Breast epithelium (tissue), 3 donors: ENCODE measurements around the gene FAAP20.

Source experiments
- POLR2A ChIP-seq: fragments of 450-650 bp; IDR thresholded peaks from one replicate; pipeline ENCODE4 v1.6.1; 2016; ENCODE audit warnings: antibody characterized with exemption, mild to moderate bottlenecking, moderate library complexity
- POLR2AphosphoS5 ChIP-seq, 3 donors: sonication (generic); formaldehyde crosslinking; IDR thresholded peaks; one replicate each; pipeline ENCODE4 v1.6.1; 2017; ENCODE audit warnings: antibody characterized with exemption in 3 of 3
- TF ChIP-seq, protein P1 (sequence below), 3 donors: fragments of 450-650 bp; IDR thresholded peaks; one replicate each; pipeline ENCODE4 v1.5.1; 2016 to 2017; ENCODE audit warnings: antibody characterized with exemption in 3 of 3, mild to moderate bottlenecking in 3 of 3, moderate library complexity in 3 of 3

DNA sequence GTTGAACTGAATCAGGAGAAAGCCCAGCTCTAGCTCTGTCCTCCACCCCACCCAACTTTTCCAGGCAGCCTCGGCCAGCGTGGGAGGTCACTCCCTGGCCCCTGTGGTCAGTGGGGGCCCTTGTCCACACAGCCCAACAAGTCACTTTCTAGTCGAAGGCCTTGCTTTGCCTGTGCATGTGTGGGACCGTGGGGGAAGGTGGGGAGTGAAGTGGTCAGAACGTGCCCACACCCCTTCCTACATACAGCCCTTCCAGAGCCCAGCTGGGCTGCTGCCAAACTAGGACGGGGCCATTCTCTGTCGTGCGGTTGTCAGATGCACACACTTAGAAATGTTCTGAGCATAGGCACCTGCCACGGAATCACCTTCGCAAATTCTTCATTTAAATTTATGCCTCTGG is 18.0 kb downstream of the FAAP20 start:
- TF ChIP-seq, protein P1, sequence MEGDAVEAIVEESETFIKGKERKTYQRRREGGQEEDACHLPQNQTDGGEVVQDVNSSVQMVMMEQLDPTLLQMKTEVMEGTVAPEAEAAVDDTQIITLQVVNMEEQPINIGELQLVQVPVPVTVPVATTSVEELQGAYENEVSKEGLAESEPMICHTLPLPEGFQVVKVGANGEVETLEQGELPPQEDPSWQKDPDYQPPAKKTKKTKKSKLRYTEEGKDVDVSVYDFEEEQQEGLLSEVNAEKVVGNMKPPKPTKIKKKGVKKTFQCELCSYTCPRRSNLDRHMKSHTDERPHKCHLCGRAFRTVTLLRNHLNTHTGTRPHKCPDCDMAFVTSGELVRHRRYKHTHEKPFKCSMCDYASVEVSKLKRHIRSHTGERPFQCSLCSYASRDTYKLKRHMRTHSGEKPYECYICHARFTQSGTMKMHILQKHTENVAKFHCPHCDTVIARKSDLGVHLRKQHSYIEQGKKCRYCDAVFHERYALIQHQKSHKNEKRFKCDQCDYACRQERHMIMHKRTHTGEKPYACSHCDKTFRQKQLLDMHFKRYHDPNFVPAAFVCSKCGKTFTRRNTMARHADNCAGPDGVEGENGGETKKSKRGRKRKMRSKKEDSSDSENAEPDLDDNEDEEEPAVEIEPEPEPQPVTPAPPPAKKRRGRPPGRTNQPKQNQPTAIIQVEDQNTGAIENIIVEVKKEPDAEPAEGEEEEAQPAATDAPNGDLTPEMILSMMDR (IDR thresholded peaks at IDR 0.05): no peak
- TF ChIP-seq POLR2A (no peak), POLR2AphosphoS5 (IDR thresholded peaks at IDR 0.05) (no peak)
